ENCODE results near the gene IL13RA2. TPM values are rescaled to one million over a fixed set of nuclear protein-coding genes. Genes with fewer than 3 reads are reported as not detected.

IL13RA2 gene
- total RNA-seq, 1 experiment from 2014 or later, result not detected

- no peak for TF ChIP-seq ZBTB33 (IDR thresholded peaks at IDR 0.05; ENCODE audit: extremely low read depth, insufficient replicate concordance, low read length)
Observed at GRCh38 chrX:115021121-115021520, 3.7 kb upstream of the IL13RA2 start (continued).

- H4K20me1 ChIP-seq (ENCODE audit: insufficient read depth), result no peaks in the 10 kb centered on the region
- no peak overlapping the region for H2AFZ ChIP-seq (ENCODE audit: low read depth, low read length, poor library complexity, severe bottlenecking)
- intact Hi-C loops (cut with micrococcal nuclease), result no loop called here
- DNase-seq (ENCODE audit: low read depth, low spot score) (no peak), ATAC-seq (no peak)
- H3K4me1 ChIP-seq (ENCODE audit: control insufficient read depth in 1 of 2, insufficient read depth in 2 of 2, low read length in 2 of 2), result peaks cover 0 to 6% of the 10 kb centered on the region in 2 experiments; a peak in 2 of 4 replicates
- H3K27me3 ChIP-seq (ENCODE audit: insufficient read depth, low read length), result no peaks in the 10 kb centered on the region
- CTCF ChIA-PET, result no interaction called here
- H3K27ac ChIP-seq (ENCODE audit: low read depth, low read length), result no peak overlapping the region
- TF ChIP-seq ZNF274 (IDR thresholded peaks at IDR 0.05; ENCODE audit: low read depth, low read length) (no peak), POLR2A (IDR thresholded peaks at IDR 0.05; ENCODE audit: borderline replicate concordance, extremely low read depth, insufficient read depth, insufficient read length) (no peak), ELF1 (IDR thresholded peaks at IDR 0.05; ENCODE audit: borderline replicate concordance, low read depth) (no peak), ZBTB33 (IDR thresholded peaks at IDR 0.05; ENCODE audit: extremely low read depth, insufficient replicate concordance, low read length) (no peak), EZH2phosphoT487 (IDR thresholded peaks at IDR 0.05; ENCODE audit: borderline replicate concordance) (no peak), SRF (IDR thresholded peaks at IDR 0.05; ENCODE audit: low read depth) (no peak), SP1 (IDR thresholded peaks at IDR 0.05; ENCODE audit: low read depth) (no peak), YY1 (IDR thresholded peaks at IDR 0.05; ENCODE audit: extremely low read depth, insufficient replicate concordance, low read depth, low read length) (no peak), TCF7L2 (IDR thresholded peaks at IDR 0.05; ENCODE audit: borderline replicate concordance, extremely low read depth, insufficient read depth, insufficient read length) (no peak), ZFX (IDR thresholded peaks at IDR 0.05) (no peak), MAX (IDR thresholded peaks at IDR 0.05) (no peak), EGR1 (IDR thresholded peaks at IDR 0.05; ENCODE audit: low read depth) (no peak), JUND (IDR thresholded peaks at IDR 0.05) (no peak), RAD21 (IDR thresholded peaks at IDR 0.05; ENCODE audit: low read depth) (no peak), SIN3A (IDR thresholded peaks at IDR 0.05; ENCODE audit: low read depth) (no peak), FOSL1 (IDR thresholded peaks at IDR 0.05; ENCODE audit: low read depth) (no peak), ATF3 (IDR thresholded peaks at IDR 0.05) (no peak), CEBPB (IDR thresholded peaks at IDR 0.05; ENCODE audit: low read depth) (no peak), CTCF (IDR thresholded peaks at IDR 0.05 in 2 of 3, conservative IDR thresholded peaks at IDR 0.05 in 1 of 3; ENCODE audit: borderline replicate concordance in 1 of 3, insufficient read depth in 1 of 3, low read depth in 2 of 3, low read length in 2 of 3) (no peak)
- no peaks in the 10 kb centered on the region for H3K9me3 ChIP-seq (ENCODE audit: control insufficient read depth in 1 of 2, insufficient read depth in 1 of 2, low read depth in 1 of 2, low read length in 2 of 2)
- H3K4me2 ChIP-seq (ENCODE audit: low read length), result no peak overlapping the region
- POLR2A ChIA-PET, result no interaction called here
- no peak overlapping the region for H3K4me3 ChIP-seq (replicated peaks in 1 of 2; ENCODE audit: low read depth in 1 of 2, low read length in 2 of 2)
- no peaks in the 10 kb centered on the region for H3K79me2 ChIP-seq (ENCODE audit: insufficient read depth, low read length)
- H3K9me2 ChIP-seq (ENCODE audit: insufficient read depth), result no peaks in the 10 kb centered on the region
- no peaks in the 10 kb centered on the region for H3K36me3 ChIP-seq (ENCODE audit: control insufficient read depth in 1 of 2, insufficient read depth in 2 of 2, low read length in 2 of 2)
- no TSS peak for BruUV-seq (replicated peaks)
- RAD21 ChIA-PET (ENCODE audit: low non-redundant PET in 1 of 2, low total read pairs in 2 of 2, uncharacterized antibody in 2 of 2, unreplicated experiment in 2 of 2), result no interaction called here
- no peak overlapping the region for H3K9ac ChIP-seq (ENCODE audit: low read length)
Observed at GRCh38 chrX:115018944-115019343, 1.5 kb upstream of the IL13RA2 start.

Measured in HCT116 (cell line).